ENCODE measurements around the gene COBL.
A peak's percentile ranks its signal among the peaks of the same experiment; 100 is the strongest.

COBL gene

GRCh38 chr7:51325261-51325676 lies 8.7 kb upstream of the COBL start:
- no peak for DNase-seq

DNA sequence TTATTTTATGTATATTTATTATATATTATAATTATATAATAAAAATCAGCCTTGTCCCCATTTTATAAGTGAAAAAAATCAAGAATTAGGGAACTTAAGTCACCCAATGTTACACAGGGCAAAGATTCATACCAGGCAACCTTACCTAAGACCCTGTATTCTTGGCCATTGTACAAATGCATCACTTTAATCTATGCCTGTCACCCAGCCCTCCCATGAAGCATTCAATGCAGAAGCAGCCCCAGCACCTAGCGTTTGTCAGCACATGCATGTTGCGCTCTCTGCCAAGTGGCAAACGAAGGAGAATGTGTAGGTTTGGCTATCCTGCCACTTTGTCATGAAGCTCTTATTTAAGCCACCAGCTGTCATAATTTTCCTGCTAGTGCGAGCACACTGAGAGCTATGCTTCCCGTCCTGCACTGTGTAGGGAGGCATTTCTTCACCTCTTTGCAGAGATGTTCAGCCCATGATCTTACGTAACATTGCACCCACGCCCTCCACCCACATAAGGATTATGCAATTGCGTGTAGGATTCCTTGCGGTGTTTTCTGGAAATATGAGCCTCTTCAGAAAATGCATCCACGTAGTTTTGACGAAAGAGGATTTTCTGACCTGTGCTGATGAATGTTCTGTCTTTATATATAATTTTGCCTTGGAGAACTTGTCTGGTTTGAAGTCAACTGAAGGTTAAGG lies 7.7 kb upstream of the COBL start:
- DNase-seq: no peak

DNA sequence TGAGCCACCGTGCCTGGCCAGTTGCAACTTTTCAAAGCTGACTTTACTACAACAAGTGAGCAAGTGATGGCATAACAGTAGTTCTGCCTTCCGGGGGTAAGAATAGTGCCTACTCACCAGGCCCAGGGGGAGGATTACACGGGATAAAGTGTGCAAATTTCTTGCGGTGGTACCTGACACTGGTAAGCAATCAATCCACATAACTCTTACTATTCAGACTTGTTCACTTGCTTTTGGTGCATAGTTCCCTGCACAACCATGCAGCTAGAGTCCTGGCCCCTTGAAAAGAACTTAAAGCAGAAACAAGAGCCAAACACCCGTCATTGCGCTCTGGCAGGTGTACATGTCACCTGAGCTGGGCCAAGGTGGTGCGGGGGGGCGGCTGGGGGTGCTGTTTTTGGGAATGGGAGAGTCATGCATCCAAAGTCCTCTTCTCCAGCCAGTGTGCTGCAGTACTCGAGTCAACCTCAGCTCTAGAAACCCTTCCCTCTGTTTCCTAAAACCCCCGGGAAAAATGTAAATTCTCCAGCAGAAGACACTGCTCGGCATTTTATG lies 5.4 kb upstream of the COBL start:
- no peak for DNase-seq

DNA sequence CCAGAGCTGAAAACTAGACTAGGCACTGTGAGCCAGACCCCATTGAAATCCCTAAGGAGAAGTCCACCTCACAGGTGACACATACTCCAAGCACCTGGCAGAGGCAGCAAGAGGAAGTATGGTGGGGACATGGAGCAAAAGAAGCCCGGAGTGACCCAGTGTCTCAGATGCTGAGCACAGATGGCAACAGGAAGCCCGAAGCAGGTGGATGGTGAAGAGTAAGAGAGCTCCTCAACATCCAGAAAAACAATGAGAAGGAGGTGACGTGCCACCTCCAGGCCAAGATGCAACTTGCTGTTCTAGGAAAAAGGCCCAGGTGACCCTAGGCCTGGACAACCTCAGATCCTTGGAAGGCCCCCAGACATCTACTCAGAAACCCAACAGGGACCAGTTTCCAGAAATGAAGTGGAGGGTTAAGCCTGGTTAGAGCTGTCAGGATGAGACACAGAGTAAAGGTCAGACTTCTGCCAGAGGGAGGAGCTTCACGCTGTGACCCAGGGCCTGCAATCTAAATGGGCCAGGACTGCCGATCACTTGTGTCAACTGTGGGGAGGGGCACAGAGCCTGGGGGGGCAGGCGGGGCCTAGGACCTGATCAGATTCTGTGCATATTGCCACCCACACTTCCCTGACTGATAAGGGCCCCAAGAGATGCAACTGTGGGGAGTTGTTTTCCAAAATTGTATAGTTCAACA lies 2.4 kb upstream of the COBL start:
- DNase-seq: no peak

DNA sequence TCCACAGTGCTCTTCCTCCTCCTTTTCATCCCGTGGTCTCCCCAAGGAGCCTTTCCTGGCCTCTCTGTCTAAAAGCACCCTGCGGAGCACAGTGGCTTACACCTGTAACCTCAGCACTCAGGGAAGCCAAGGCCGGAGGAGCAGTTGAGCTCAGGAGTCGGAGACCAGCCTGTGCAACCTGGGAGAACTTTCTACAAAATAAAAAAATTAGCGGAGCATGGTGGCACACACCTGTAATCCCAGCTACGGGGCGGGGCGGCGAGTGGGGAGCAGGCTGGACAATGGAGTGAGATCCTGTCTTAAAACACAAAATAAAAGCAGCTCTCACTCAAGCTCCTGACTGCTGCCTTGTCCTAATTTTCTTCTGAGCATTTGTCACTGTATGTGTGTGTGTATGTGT lies 1.4 kb upstream of the COBL start:
- DNase-seq: no peak

- no peak for DNase-seq
Observed at GRCh38 chr7:51317582-51317910, 937 bp upstream of the COBL start.

DNA sequence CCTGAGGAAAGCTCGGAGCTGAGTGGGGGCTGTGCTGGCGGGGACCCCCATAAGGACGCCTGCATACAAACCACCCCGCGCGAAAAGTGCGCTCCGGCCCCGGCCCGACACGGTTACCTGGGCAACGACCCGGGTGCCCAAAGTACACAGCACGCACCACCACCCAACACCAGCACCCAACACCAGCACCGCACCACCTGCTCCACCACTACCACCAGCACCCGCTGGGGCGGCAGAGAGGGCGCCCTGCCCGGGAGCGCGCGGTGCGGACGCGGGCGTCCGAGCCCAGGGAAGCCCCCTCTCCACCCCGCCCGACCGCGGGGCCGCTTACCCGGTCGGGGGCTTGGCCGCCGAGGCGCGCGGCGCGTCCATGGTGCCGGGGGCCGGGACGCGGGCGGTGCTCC lies 345 bp downstream of the COBL start:
- DNase-seq: no peak

GRCh38 chr7:51315393-51316261 lies 982 bp downstream of the COBL start:
- no peak for DNase-seq

DNA sequence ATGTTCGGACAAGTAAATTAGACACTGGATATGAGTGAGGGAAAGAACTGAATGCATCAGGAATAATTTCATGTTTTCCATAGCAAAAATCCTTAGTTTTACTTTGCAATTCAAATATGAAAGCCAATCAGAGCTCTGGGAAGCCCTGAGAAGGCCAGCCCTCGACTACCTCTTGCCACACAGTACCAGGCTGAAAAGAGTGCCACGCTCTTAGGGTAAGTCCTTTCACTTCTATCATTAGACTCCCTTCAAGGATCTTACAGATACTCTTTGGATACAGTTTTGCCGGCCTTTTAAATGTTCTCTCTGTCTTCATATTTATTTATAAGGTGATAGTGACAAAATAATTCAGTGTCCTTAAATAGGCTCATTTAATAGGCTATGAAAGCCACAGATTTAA lies 1.9 kb downstream of the COBL start:
- no peak for DNase-seq

- DNase-seq: no peak
Observed at GRCh38 chr7:51313738-51314425, 2.7 kb downstream of the COBL start.

- DNase-seq: no peak
Observed at GRCh38 chr7:51312951-51313737, 3.5 kb downstream of the COBL start.

DNA sequence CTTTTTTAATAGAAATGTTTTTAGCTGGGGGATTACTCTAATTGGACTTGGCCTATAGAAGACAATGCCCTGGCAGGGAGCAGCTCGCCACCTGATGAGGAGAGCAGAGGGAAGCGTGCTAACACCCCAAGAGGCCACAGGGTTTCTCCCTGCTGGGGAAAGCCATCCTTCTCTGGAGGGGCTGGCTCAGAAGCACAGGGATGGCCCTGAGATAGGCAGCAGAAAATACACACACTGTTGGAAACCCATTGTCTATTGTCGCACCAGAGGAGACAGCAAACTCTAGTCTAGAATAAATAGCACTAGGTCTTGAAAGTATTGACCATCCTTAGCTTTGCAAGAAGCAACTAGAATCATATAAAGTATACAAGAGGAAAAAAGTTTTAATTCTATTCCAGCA lies 5.4 kb downstream of the COBL start:
- no peak for DNase-seq

DNA sequence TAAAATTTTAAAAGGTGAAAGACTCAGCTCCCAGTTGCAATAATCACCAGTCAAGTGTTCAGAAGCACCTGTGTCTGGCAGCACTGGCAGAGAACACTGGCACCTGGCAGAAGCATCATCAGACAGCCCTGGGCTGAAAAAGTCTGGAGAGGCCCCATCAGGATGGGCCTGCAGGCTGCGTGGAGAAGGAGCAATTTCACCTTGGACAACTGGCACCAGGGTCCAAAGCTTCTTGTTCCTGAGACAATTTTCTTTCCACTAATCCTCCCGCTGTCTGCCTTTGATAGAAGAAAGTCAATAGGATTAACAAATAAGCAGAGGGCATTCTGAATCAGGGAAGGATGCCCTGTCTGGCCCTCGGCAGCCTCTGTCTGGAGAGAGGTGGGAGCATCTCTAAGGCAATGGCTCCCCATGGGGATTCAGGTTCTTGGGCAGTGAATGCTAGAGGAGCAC lies 6.5 kb downstream of the COBL start:
- no peak for DNase-seq

DNA sequence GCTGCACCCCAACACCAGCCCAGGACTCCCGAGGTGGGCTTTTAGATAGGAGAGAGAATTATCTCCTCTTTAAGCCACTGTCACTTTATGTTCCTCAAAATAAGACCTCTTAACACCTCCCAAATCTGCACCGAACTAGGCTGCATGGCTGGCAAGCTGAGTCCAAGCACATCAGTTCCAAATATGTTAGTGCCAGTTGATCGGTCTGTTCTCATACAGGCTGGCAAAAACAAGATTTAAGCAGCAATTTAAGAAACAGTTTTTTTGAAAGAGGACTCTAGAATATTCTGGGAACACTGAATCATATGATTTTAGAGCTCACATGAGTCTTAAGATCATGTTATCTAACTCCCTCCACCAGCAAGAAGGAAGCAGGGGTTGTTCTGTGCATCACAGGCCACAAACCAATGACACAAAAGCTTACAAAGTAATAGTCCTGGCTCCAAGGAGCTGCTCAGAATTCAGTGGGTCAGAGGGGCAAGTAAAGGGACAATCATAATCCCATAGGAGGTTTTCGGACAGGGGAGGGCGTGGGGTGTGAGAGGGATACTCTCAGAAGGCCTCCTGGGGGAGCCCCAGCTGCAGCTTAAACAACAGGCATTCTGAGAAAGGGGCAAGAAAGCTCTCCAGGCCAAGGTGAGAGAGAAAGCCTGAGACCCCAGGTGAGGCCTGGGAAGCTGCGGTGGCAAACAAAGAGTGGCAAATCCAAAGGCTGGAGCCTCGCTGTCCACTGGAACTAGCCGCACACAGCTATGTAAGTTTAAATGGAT lies 7.1 kb downstream of the COBL start:
- DNase-seq: no peak

GRCh38 chr7:51308696-51309095 lies 7.9 kb downstream of the COBL start:
- DNase-seq: no peak

GRCh38 chr7:51308265-51308664 lies 8.3 kb downstream of the COBL start:
- peak; percentile 59 for DNase-seq

DNA sequence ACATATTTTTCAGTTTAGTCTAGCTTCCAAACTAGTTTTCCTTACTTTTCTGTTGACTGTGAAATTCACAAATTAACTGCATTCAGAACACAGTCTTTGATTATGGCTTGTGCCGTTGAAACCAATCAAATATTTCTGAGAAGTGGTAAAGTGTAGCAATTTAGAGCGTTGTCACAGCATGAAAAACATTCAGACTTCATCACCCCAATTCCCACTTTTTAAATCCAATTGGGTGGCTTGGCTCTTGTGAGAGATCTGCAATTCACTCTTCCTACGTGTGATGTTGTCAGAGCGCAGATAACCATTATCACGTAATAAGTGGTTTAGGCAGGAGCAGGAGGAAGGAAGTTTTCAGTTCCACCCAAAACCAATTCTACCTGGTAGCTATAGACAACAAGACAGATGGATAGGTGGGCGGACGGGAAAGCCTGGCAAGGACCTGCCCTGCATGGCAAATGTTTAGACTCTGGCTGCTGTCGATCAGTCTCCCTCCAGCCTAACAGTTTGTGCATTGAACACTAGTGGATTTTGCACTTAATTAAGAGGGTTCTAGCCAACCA lies 8.9 kb downstream of the COBL start:
- no peak for DNase-seq

GRCh38 chr7:51306761-51307160 lies 9.8 kb downstream of the COBL start:
- no peak for DNase-seq

DNA sequence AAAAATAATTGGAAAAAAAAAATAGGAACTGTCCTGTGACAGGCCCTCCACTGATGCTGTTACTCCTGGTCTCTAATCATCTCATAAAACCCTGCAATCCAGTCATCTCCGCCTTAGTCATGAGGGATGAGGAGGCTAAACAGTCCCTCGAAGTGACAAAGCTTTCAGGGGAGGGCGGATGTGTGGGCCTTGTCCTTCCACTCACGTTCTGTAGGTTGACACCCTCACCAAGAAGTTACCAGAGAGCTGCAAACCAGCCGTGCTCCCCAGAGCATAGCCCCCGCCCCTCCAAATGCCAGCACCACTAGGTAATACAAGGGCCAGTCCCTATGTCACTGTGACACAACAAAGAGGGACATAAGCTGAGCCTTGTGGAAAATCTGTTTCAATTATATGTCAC lies 11.9 kb downstream of the COBL start:
- DNase-seq: no peak

- DNase-seq: no peak
Observed at GRCh38 chr7:51303142-51303525, 13.5 kb downstream of the COBL start.

DNA sequence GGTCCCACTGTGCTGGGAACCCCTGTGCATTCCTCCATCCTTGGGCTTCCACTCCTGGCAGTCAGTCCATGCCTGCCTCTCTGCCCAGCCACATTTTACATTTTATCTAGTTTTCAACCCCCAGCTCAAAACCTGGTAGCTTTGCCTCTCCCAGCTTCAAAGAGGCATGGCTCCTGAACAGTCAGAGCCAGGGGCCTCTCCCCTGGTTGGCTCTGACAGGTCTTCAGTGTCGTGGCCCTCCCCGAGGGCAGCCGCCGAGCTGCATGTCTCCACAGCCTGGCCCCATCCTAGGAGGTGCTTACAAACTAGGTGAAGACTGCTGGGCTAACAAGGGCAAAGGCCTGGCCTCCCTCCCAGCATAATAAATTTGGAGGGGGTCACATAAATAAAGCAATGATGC lies 14.8 kb downstream of the COBL start:
- no peak for DNase-seq
